Lower leg skin (tissue), 3 donors: ENCODE data around the gene IER3IP1.

Experiments
- POLR2A ChIP-seq, 2 donors: fragments of 450-650 bp; IDR thresholded peaks; one replicate each; pipeline ENCODE4 v1.6.1; 2016 to 2017; ENCODE audit warnings: antibody characterized with exemption in 2 of 2, mild to moderate bottlenecking in 1 of 2, moderate library complexity in 1 of 2
- TF ChIP-seq, protein P1 (sequence below), 3 donors: fragments of 450-650 bp; IDR thresholded peaks; one replicate each; pipeline ENCODE4 v1.5.1; 2016; ENCODE audit warnings: antibody characterized with exemption in 3 of 3, mild to moderate bottlenecking in 3 of 3, moderate library complexity in 2 of 3

DNA sequence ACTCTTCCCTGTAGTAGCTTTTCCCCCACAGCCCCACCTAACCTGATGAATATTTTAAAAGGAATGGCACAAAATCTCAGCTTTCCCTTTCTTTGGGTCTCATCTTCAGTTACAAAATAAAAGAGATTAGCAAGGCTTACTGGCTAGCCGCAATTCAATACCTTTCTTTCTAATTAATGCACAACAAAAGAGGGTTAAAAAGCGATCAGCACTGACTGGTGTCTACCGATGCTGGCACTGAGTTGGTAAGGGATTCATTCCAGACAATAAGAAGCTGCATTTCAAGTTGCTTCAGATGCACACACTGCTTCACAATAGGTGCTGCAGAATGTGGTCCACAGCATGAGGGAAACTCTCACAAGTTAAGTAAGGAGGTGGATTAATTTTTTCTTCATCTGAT lies 67.8 kb downstream of the IER3IP1 start:
- TF ChIP-seq, protein P1, sequence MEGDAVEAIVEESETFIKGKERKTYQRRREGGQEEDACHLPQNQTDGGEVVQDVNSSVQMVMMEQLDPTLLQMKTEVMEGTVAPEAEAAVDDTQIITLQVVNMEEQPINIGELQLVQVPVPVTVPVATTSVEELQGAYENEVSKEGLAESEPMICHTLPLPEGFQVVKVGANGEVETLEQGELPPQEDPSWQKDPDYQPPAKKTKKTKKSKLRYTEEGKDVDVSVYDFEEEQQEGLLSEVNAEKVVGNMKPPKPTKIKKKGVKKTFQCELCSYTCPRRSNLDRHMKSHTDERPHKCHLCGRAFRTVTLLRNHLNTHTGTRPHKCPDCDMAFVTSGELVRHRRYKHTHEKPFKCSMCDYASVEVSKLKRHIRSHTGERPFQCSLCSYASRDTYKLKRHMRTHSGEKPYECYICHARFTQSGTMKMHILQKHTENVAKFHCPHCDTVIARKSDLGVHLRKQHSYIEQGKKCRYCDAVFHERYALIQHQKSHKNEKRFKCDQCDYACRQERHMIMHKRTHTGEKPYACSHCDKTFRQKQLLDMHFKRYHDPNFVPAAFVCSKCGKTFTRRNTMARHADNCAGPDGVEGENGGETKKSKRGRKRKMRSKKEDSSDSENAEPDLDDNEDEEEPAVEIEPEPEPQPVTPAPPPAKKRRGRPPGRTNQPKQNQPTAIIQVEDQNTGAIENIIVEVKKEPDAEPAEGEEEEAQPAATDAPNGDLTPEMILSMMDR (IDR thresholded peaks at IDR 0.05), result no peak
- TF ChIP-seq POLR2A (IDR thresholded peaks at IDR 0.05), result no peak
